Measurements from ENCODE around the gene PPP2R3A.

Gene PPP2R3A

GRCh38 chr3:135975053-135975452 is 9.5 kb downstream of the PPP2R3A start:
- DNase-seq: no peak

- no peak for DNase-seq
Measured at GRCh38 chr3:135975536-135975935, 10.0 kb downstream of the PPP2R3A start.

GRCh38 chr3:135980343-135980742 is 14.8 kb downstream of the PPP2R3A start:
- DNase-seq: no peak

GRCh38 chr3:135981701-135982403 is 16.3 kb downstream of the PPP2R3A start:
- DNase-seq: no peak

GRCh38 chr3:135982404-135982761 is 16.9 kb downstream of the PPP2R3A start:
- DNase-seq: peak; percentile 21

GRCh38 chr3:135982922-135983581 is 17.5 kb downstream of the PPP2R3A start:
- DNase-seq: peak; percentile 70

- DNase-seq: peak; percentile 23
Measured at GRCh38 chr3:135987661-135988060, 22.1 kb downstream of the PPP2R3A start.

- DNase-seq: peak; percentile 76
Measured at GRCh38 chr3:135989242-135989641, 23.7 kb downstream of the PPP2R3A start.

- no peak for DNase-seq
Measured at GRCh38 chr3:135990903-135991302, 25.4 kb downstream of the PPP2R3A start.

GRCh38 chr3:135991621-135992020 is 26.1 kb downstream of the PPP2R3A start:
- DNase-seq: no peak

GRCh38 chr3:135992072-135992471 is 26.5 kb downstream of the PPP2R3A start:
- peak; percentile 88 for DNase-seq

GRCh38 chr3:135994708-135995337 is 29.3 kb downstream of the PPP2R3A start:
- DNase-seq: no peak

- no peak for DNase-seq
Measured at GRCh38 chr3:135995766-135996165, 30.2 kb downstream of the PPP2R3A start.

GRCh38 chr3:135997554-135998320 is 32.2 kb downstream of the PPP2R3A start:
- DNase-seq: no peak

- DNase-seq: no peak
Measured at GRCh38 chr3:136008221-136008620, 42.7 kb downstream of the PPP2R3A start.

GRCh38 chr3:136008732-136009470 is 43.4 kb downstream of the PPP2R3A start:
- peak; percentile 12 for DNase-seq

- peak; percentile 45 for DNase-seq
Measured at GRCh38 chr3:136018876-136019275, 53.3 kb downstream of the PPP2R3A start.

- DNase-seq: peak; percentile 63
Measured at GRCh38 chr3:136021803-136022202, 56.3 kb downstream of the PPP2R3A start.

- DNase-seq: no peak
Measured at GRCh38 chr3:136022529-136023263, 57.2 kb downstream of the PPP2R3A start.

- no peak for DNase-seq
Measured at GRCh38 chr3:136023264-136023978, 57.9 kb downstream of the PPP2R3A start.

- DNase-seq: no peak
Measured at GRCh38 chr3:136036306-136036705, 70.8 kb downstream of the PPP2R3A start.

All from fibroblast of skin of right biceps (primary cell).